Spleen (tissue), 7 donors: ENCODE results near the gene CXorf66.
"Not testable (repeated sequence)": the region's sequence is repeated elsewhere in the genome, so short reads cannot be mapped to it uniquely, and the experiment has no call there.

Experiments
- POLR2A ChIP-seq, 3 donors: fragments of 450-650 bp; IDR thresholded peaks; one replicate each; pipeline ENCODE4 v1.5.1; 2017; ENCODE audit warnings: antibody characterized with exemption in 3 of 3, mild to moderate bottlenecking in 1 of 3
- POLR2AphosphoS5 ChIP-seq, 3 donors: sonication (generic); formaldehyde crosslinking; IDR thresholded peaks; one replicate each; pipeline ENCODE4 v1.5.1; 2017; ENCODE audit warnings: antibody characterized with exemption in 3 of 3
- TF ChIP-seq, protein P1 (sequence below), 11 experiments: fragments of 200-600 bp in 7 of 11; fragments of 450-650 bp in 4 of 11; sonication (generic) in 4 of 11; IDR thresholded peaks in 8 of 11; conservative IDR thresholded peaks in 3 of 11; 1 replicate in 7 of 11; 2 replicates in 4 of 11; pipeline versions ENCODE4 v1.4.0 to v1.8.0; 2016 to 2021; ENCODE audit warnings: antibody characterized with exemption in 11 of 11, inconsistent platforms in 4 of 11, mild to moderate bottlenecking in 1 of 11
- donor health status: DM: no; HTN: no; CAD: no; lungs with moderate emphysema.
- donor health status: DM: no; HTN: no; CAD: no.
- donor health status: DM: no; HTN: no; CAD: no.

DNA sequence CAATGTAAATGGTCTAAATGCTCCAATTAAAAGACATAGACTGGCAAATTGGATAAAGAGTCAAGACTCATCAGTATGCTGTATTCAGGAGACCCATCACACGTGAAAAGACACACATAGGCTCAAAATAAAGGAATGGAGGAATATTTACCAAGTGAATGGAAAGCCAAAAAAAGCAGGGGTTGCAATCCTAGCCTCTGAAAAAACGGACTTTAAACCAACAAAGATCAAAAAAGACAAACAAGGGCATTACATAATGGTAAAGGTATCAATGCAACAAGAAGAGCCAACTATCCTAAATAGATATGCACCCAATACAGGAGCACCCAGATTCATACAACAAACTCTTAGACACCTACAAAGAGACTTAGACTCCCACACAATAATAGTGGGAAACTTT is 4.2 kb downstream of the CXorf66 start:
- TF ChIP-seq POLR2A, POLR2AphosphoS5 (IDR thresholded peaks at IDR 0.05): not testable (repeated sequence)
- TF ChIP-seq, protein P1, sequence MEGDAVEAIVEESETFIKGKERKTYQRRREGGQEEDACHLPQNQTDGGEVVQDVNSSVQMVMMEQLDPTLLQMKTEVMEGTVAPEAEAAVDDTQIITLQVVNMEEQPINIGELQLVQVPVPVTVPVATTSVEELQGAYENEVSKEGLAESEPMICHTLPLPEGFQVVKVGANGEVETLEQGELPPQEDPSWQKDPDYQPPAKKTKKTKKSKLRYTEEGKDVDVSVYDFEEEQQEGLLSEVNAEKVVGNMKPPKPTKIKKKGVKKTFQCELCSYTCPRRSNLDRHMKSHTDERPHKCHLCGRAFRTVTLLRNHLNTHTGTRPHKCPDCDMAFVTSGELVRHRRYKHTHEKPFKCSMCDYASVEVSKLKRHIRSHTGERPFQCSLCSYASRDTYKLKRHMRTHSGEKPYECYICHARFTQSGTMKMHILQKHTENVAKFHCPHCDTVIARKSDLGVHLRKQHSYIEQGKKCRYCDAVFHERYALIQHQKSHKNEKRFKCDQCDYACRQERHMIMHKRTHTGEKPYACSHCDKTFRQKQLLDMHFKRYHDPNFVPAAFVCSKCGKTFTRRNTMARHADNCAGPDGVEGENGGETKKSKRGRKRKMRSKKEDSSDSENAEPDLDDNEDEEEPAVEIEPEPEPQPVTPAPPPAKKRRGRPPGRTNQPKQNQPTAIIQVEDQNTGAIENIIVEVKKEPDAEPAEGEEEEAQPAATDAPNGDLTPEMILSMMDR (IDR thresholded peaks at IDR 0.05 in 8 of 11, conservative IDR thresholded peaks at IDR 0.05 in 3 of 11), result not testable (repeated sequence)
